Neural cell (in vitro differentiated cells): Measurements from ENCODE around the gene SYK. TPM values are rescaled to one million over a fixed set of nuclear protein-coding genes. Genes with fewer than 3 reads are reported as not detected.

Experiments
- H2AFZ ChIP-seq: fragments of 200-600, 300-800 bp; sonication (generic), shearing (Covaris generic); 2 replicates; pipeline ENCODE4 v1.6.0; 2014; ENCODE audit warnings: low read depth, mild to moderate bottlenecking, antibody characterized with exemption, low read length, moderate library complexity
- H3F3A ChIP-seq: fragments of 200-600 bp; shearing (Covaris generic); 2 replicates; pipeline ENCODE4 v1.6.1; 2016; ENCODE audit warnings: mild to moderate bottlenecking, moderate library complexity, mixed read lengths, antibody characterized with exemption, low read length; ENCODE audit not compliant: insufficient read depth, poor library complexity, severe bottlenecking
- H3K27ac ChIP-seq: fragments of 200-600, 300-800 bp; sonication (generic), shearing (Covaris generic); 2 replicates; pipeline ENCODE4 v1.5.1; 2014; ENCODE audit warnings: mild to moderate bottlenecking, low read length, moderate library complexity
- H3K27me3 ChIP-seq: fragments of 300-800, 200-600 bp; sonication (generic), shearing (Covaris generic); 2 replicates; pipeline ENCODE4 v1.6.0; 2014; ENCODE audit warnings: mild to moderate bottlenecking, low read depth, low read length, moderate library complexity; ENCODE audit not compliant: insufficient read depth
- H3K36me3 ChIP-seq: fragments of 300-800, 200-600 bp; sonication (generic), shearing (Covaris generic); 2 replicates; pipeline ENCODE4 v1.5.1; 2014; ENCODE audit warnings: mild to moderate bottlenecking, antibody characterized with exemption, low read length, moderate library complexity; ENCODE audit not compliant: insufficient read depth
- H3K4me2 ChIP-seq: fragments of 300-800, 200-600 bp; sonication (generic), shearing (Covaris generic); 2 replicates; pipeline ENCODE4 v1.6.0; 2014; ENCODE audit warnings: mild to moderate bottlenecking, low read length
- H3K4me3 ChIP-seq: fragments of 300-800, 200-600 bp; sonication (generic), shearing (Covaris generic); 2 replicates; pipeline ENCODE4 v1.5.1; 2014; ENCODE audit warnings: mild to moderate bottlenecking, low read length, moderate library complexity
- H3K79me2 ChIP-seq: fragments of 200-600 bp; shearing (Covaris generic); replicated peaks from 2 replicates; pipeline ENCODE4 v1.6.0; 2014; ENCODE audit warnings: mild to moderate bottlenecking, low read length, moderate library complexity; ENCODE audit not compliant: insufficient read depth
- H3K9ac ChIP-seq: fragments of 300-800, 200-600 bp; sonication (generic), shearing (Covaris generic); 2 replicates; pipeline ENCODE4 v1.6.1; 2016; ENCODE audit warnings: mild to moderate bottlenecking, low read length, mixed read lengths
- H3K9me2 ChIP-seq: fragments of 200-600 bp; shearing (Covaris generic); 2 replicates; pipeline ENCODE4 v1.6.1; 2016; ENCODE audit warnings: mild to moderate bottlenecking, low read length, mixed read lengths; ENCODE audit not compliant: insufficient read depth
- H3K9me3 ChIP-seq: fragments of 200-600, 300-800 bp; sonication (generic), shearing (Covaris generic); 2 replicates; pipeline ENCODE4 v1.6.1; 2016; ENCODE audit warnings: mild to moderate bottlenecking, mixed run types, low read length, moderate library complexity, mixed read lengths
- H4K20me1 ChIP-seq: fragments of 200-600 bp; shearing (Covaris generic); 2 replicates; pipeline ENCODE4 v1.6.1; 2016; ENCODE audit warnings: mild to moderate bottlenecking, mixed run types; ENCODE audit not compliant: insufficient read depth
- CTCF ChIP-seq: fragments of 450-650 bp; IDR thresholded peaks from 2 replicates; pipeline ENCODE4 v1.5.1; 2014; ENCODE audit warnings: antibody characterized with exemption, mild to moderate bottlenecking, moderate library complexity; ENCODE audit not compliant: poor library complexity, severe bottlenecking
- EP300 ChIP-seq: fragments of 450-650 bp; conservative IDR thresholded peaks from 2 replicates; pipeline ENCODE4 v1.6.1; 2014; ENCODE audit warnings: antibody characterized with exemption, mild to moderate bottlenecking, moderate library complexity; ENCODE audit not compliant: poor library complexity, severe bottlenecking
- EZH2 ChIP-seq: fragments of 200-600, 300-800 bp; shearing (Covaris generic), sonication (generic); IDR thresholded peaks from 2 replicates; pipeline ENCODE4 v1.6.1; 2014; ENCODE audit warnings: antibody characterized with exemption, low read length, borderline replicate concordance, mild to moderate bottlenecking; ENCODE audit not compliant: insufficient read depth, poor library complexity, severe bottlenecking
- MXI1 ChIP-seq: fragments of 450-650 bp; conservative IDR thresholded peaks from 2 replicates; pipeline ENCODE4 v1.6.1; 2014; ENCODE audit warnings: antibody characterized with exemption, mild to moderate bottlenecking; ENCODE audit not compliant: poor library complexity, severe bottlenecking
- POLR2AphosphoS5 ChIP-seq: IDR thresholded peaks from 2 replicates; pipeline ENCODE4 v1.6.1; 2012
- RAD21 ChIP-seq: fragments of 450-650 bp; conservative IDR thresholded peaks from 2 replicates; pipeline ENCODE4 v1.6.1; 2014; ENCODE audit warnings: antibody characterized with exemption, mild to moderate bottlenecking, moderate library complexity
- SMC3 ChIP-seq: fragments of 450-650 bp; conservative IDR thresholded peaks from 2 replicates; pipeline ENCODE4 v1.6.1; 2014; ENCODE audit warnings: antibody characterized with exemption, mild to moderate bottlenecking, moderate library complexity; ENCODE audit not compliant: poor library complexity
- TAF1 ChIP-seq: IDR thresholded peaks from 2 replicates; pipeline ENCODE4 v1.6.1; 2012; ENCODE audit warnings: low read depth
- polyA plus RNA-seq: library from polyadenylated mRNA; depleted of rRNA; stranded (reverse); fragments of >200 nt; gene quantifications from 2 replicates; pipeline ENCODE4 v1.2.3, GENCODE V29; 2014
- TF ChIP-seq, protein P1 (sequence below): IDR thresholded peaks from 2 replicates; pipeline ENCODE4 v1.6.1; 2012; ENCODE audit warnings: borderline replicate concordance

SYK gene
- polyA plus RNA-seq, 1 donor from 2014 or later: not detected

GRCh38 chr9:90880066-90880465 lies 78.4 kb downstream of the SYK start:
- no peaks in the 10 kb centered on the region for H3F3A ChIP-seq
- no peak overlapping the region for H3K4me2 ChIP-seq
- TF ChIP-seq EZH2: no peak
- TF ChIP-seq POLR2AphosphoS5: no peak
- no peak for TF ChIP-seq RAD21
- TF ChIP-seq TAF1: no peak
- no peak for TF ChIP-seq EP300
- TF ChIP-seq MXI1: no peak
- no peak for TF ChIP-seq SMC3
- no peak for TF ChIP-seq CTCF
- no peaks in the 10 kb centered on the region for H3K27me3 ChIP-seq
- H3K79me2 ChIP-seq: no peaks in the 10 kb centered on the region
- H3K9ac ChIP-seq: no peak overlapping the region
- no peak overlapping the region for H2AFZ ChIP-seq
- H3K36me3 ChIP-seq: no peaks in the 10 kb centered on the region
- H3K4me3 ChIP-seq: no peak overlapping the region
- no peaks in the 10 kb centered on the region for H3K9me2 ChIP-seq
- H4K20me1 ChIP-seq: no peaks in the 10 kb centered on the region
- H3K9me3 ChIP-seq: no peaks in the 10 kb centered on the region
- no peak overlapping the region for H3K27ac ChIP-seq

DNA sequence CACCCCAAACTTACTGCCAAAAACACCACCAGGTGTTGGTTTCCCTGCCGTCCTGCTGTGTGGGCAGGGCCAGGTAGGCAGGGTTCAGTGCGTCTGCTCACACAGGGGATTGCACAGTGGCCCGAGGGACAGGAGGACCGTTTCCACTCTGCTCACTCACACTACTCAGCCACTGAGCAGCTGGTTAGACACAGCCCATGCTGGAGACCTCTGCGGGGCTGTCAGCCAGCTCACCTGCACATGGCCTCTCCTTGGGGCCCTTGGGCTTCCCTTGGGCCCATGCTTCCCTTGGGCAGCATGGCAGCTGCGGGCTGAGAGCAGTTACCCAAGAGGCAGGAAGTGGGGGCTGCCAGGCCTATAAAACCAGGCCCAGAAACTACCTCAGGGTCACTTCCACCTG lies 79.0 kb downstream of the SYK start:
- H3K27me3 ChIP-seq: no peaks in the 10 kb centered on the region
- H3K9ac ChIP-seq: no peak overlapping the region
- no peak overlapping the region for H3K4me2 ChIP-seq
- TF ChIP-seq POLR2AphosphoS5 (no peak), MXI1 (no peak), EP300 (no peak), SMC3 (no peak), TAF1 (no peak)
- TF ChIP-seq, protein P1, sequence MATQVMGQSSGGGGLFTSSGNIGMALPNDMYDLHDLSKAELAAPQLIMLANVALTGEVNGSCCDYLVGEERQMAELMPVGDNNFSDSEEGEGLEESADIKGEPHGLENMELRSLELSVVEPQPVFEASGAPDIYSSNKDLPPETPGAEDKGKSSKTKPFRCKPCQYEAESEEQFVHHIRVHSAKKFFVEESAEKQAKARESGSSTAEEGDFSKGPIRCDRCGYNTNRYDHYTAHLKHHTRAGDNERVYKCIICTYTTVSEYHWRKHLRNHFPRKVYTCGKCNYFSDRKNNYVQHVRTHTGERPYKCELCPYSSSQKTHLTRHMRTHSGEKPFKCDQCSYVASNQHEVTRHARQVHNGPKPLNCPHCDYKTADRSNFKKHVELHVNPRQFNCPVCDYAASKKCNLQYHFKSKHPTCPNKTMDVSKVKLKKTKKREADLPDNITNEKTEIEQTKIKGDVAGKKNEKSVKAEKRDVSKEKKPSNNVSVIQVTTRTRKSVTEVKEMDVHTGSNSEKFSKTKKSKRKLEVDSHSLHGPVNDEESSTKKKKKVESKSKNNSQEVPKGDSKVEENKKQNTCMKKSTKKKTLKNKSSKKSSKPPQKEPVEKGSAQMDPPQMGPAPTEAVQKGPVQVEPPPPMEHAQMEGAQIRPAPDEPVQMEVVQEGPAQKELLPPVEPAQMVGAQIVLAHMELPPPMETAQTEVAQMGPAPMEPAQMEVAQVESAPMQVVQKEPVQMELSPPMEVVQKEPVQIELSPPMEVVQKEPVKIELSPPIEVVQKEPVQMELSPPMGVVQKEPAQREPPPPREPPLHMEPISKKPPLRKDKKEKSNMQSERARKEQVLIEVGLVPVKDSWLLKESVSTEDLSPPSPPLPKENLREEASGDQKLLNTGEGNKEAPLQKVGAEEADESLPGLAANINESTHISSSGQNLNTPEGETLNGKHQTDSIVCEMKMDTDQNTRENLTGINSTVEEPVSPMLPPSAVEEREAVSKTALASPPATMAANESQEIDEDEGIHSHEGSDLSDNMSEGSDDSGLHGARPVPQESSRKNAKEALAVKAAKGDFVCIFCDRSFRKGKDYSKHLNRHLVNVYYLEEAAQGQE: no peak
- H3K79me2 ChIP-seq: no peaks in the 10 kb centered on the region
- H3K9me3 ChIP-seq: no peaks in the 10 kb centered on the region
- no peaks in the 10 kb centered on the region for H3F3A ChIP-seq
- no peaks in the 10 kb centered on the region for H3K9me2 ChIP-seq
- no peak overlapping the region for H3K4me3 ChIP-seq
- no peaks in the 10 kb centered on the region for H4K20me1 ChIP-seq
- H3K36me3 ChIP-seq: no peaks in the 10 kb centered on the region
- no peak overlapping the region for H2AFZ ChIP-seq
- no peak overlapping the region for H3K27ac ChIP-seq

- no peak overlapping the region for H3K27ac ChIP-seq
- no peaks in the 10 kb centered on the region for H3K9me3 ChIP-seq
- H3F3A ChIP-seq: no peaks in the 10 kb centered on the region
- H2AFZ ChIP-seq: no peak overlapping the region
- H3K79me2 ChIP-seq: no peaks in the 10 kb centered on the region
- no peak overlapping the region for H3K4me3 ChIP-seq
- H3K36me3 ChIP-seq: no peaks in the 10 kb centered on the region
- no peak overlapping the region for H3K9ac ChIP-seq
- H3K27me3 ChIP-seq: no peaks in the 10 kb centered on the region
- H3K4me2 ChIP-seq: no peak overlapping the region
- no peak for TF ChIP-seq SMC3
- no peak for TF ChIP-seq CTCF
- TF ChIP-seq EP300: no peak
- no peak for TF ChIP-seq POLR2AphosphoS5
- TF ChIP-seq EZH2: no peak
- no peak for TF ChIP-seq RAD21
- no peaks in the 10 kb centered on the region for H3K9me2 ChIP-seq
- H4K20me1 ChIP-seq: no peaks in the 10 kb centered on the region
Measured at GRCh38 chr9:90881648-90882047, 80.0 kb downstream of the SYK start.
